NCI-H187 treated with DMSO at 0.1 percent for 48 hours (cell line): ENCODE measurements around the gene KCNH1.

Experiments
- DNase-seq: peaks from one replicate; lab custom pipeline; 2025; lab: John Stamatoyannopoulos, UW

Gene KCNH1

DNA sequence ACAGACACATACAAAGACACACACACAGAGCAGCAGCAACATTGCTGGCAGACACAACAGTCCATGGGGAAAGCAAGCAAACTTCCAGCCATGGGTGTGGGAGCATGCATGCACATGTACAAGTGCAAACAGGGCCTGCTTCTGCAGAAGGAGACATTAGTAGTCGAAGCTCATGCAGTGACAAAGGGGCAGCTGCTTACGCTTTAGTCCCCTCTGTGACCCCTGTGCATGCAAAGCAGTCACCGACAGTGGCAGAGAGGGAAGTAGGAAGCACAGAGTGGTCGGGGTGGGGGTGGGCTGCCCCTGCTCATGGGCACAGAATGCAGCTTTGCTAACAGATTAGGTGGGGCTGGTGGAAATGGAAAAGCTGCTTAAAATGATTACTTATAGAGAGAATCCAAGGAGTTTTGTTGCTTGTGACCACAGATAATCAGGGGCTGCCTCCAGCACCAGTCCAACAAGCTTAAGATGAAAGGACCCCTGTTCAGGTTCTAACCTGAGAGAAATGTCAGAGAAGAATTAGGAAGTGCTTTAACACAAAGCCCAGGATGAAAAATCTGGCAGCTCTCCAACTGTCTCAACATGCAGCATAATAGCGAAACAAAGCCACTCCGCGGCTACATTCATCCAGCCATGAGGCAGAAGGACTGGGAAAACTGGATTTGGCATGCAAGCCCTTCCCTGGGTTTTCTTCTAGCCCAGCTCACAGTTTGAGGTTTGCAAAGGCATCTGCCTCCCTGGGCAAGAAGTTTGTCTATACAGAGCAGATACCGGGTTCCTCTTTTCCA, 378.9 kb downstream of the KCNH1 start:
- no peak for DNase-seq

DNA sequence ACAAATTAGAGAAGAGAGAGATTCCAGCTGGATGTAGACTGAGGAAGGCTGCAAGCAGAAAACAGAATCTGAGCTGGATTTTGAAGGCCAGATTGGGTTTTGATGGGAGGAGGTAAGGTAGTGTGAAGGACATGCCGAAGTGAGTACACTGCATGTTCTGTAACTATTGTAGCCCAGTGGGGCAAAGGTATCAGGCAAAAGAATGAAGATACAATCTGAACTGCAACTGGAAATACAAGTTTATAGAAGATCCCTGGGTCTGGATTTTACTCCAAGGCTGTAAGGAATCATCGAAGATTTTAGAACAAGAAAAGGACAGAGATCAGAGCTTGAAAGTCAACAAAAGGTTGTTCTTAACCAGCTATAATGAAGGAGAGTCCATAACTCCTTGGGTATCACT, 382.0 kb downstream of the KCNH1 start:
- DNase-seq: no peak

DNA sequence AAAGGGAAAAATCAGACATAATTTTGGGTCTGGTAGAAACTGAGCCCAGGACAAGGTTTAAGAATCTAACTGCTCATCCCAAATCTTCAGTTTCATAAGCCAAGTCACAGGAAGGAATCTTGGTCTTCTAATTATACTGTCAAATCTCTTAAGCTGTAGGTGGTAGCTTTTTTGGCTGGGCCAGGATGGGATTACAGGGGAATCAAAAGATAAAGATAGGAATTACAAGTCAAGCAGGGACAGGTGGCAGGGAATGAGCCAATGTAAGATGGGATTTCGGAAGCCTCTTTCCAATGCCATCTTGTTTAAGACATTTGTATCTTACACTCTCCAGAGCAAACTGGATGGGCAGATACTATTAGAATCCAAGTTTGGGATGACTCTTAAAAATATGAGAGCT, 383.5 kb downstream of the KCNH1 start:
- DNase-seq: no peak

DNA sequence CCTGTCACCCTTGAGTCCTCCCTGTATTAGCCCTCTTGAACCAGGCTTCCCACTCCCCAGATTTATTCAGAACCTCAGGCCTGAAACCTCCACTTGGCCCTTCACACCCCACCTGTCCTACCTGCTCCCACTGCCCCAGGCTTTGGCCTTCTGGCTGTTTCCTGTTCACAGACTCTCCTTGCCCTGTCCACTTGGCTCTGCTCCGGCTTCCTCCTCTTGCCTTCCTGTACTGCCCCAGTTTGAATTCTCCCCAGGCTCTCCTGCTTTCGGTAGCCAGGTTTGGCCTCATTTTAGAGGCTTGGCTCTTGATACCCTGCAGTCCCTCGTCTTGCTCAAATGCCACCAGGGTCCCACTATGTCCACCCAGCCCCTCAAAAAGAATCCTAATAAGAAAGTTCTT, 385.2 kb downstream of the KCNH1 start:
- no peak for DNase-seq

DNA sequence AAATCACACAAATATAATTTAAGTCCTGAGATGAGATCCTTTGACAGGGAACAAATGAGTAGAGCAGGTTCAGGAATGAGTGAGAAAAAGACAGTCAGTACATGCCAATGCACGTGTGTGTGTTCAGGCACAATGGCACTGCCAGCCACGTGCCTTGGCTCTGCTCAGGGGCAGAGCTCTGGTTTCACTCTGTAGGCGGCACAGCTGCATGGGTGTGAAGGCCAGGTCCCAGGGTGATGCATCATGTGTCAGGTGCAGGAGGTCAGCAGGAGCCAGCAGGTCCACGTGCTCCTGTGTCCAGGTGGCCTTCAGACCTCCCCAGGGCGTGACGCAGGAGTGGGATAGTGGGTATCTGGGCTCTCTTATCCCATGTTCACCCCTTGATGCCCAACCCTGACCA, 386.1 kb downstream of the KCNH1 start:
- DNase-seq: no peak

DNA sequence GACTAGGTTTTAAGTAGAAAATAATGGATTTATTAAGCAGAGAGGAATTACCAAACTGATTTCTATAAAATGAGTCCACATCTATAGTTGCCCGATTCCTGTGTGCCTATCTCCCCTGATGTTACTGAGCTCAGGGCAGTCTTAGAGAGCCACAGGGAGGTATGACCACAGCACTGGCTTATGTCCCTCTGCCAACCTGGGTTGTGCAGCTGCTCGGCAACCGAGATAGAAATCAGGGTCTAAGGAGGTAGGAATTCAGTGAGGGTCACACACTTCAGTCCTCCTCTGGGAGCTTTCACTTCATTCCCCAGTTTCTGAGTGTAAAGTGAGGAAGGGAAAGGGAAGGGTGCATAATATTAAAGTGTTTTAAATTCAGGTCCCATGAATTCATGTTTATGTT, 386.8 kb downstream of the KCNH1 start:
- no peak for DNase-seq

DNA sequence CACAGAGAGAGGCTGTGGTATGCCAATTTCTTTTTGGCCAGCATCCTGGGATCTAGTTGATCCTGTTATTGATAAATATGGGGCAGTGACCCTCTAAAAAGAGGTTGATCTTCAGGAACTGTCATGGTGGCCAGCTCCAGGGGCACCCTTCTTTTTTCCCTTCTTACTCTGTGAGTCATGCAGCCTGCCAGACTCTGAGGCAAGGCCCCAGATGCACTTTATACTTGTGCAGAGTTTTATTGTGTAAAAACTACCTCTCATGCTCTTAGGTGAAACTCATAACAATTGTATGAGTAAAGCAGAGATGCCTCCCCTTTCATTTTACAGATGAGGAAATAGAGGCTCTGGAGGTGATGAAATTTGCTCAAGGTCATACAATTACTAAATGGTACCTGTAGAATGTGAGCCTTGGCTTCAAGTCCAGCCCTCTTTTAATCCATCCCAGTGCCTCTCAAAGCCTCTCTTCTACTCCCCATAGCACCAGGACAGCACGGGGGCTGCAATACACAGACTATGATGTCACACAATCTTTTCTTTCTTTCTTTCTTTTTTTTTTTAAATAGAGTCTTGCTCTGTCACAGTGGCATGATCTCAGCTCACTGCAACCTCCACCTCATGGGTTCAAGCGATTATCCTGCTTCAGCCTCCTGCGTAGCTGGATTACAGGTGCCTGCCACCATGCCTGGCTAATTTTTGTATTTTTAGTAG, 387.8 kb downstream of the KCNH1 start:
- no peak for DNase-seq

DNA sequence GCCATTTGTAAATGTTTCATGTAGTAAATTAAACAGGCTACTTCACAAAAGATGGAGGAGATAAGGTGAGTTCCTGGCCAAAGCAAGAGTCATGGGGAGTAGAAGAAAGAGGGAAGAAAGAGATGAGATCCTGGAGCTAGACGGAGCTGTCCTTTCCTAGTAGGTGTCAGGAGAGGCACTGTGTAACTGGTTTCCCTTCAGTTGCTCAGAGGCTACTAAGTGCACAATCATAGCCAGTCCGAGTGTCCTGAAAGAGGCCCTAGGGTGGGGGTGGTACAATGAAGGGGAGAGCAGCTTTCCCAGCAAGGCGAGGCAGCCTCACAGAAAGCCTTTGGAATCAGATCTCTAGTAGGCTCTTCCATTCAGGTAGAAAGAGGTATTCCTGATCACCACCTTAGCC, 390.9 kb downstream of the KCNH1 start:
- DNase-seq: no peak

DNA sequence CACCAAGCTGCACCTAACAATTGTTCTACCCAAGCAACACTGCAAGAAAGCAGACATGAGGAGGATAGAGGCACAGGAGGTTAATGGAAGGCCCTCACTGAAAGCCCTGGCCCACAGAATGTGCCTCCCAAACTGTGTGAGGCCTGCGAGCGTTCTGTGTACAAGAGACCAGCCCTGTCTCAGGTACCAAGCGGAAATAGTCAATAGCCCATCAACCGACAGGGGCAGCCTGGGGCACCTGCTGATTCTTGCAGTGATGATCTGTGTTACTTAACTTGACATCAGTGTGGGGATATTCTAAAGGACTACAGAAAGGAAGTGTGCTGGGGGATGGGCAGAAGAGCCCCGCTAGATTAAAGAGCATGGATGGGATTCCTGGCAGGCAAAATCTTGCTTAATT, 392.4 kb downstream of the KCNH1 start:
- no peak for DNase-seq

DNA sequence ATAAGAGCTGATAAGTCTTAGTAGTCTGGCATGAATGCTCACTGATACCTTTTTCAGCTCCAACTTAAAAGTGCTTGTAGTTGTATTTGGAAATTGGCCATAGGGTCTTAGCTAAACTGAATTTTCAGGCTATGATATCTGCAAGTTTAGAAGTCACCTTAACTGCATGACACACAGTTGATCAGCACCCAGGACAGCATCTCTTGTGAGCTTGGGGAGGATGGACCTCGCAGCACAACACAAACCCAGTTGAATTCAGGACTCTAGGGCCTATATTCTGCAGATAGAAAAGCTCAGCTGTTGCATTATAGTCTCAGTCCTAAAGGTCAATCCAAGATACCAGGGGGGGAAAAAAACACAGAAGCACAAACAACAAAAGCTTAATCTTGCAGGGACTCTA, 394.3 kb downstream of the KCNH1 start:
- DNase-seq: no peak

DNA sequence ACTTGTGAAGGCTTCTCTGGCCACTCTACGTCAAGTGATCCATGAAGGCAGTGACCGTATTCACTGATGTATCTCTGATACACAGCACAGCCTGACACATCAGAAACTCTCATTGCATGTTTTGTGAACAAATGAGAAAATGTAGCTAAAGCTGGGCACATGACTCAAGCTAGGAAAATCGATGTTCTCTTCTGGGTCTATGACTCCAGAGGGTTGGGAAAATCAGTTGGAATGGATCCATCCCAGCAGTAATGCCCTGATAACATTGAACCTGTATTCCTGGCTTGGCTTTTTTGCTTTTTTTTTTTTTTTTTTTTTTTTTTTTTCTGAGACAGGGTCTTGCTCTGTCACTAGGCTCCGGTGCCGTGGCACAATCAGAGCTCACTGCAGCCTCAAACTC, 395.7 kb downstream of the KCNH1 start:
- no peak for DNase-seq

DNA sequence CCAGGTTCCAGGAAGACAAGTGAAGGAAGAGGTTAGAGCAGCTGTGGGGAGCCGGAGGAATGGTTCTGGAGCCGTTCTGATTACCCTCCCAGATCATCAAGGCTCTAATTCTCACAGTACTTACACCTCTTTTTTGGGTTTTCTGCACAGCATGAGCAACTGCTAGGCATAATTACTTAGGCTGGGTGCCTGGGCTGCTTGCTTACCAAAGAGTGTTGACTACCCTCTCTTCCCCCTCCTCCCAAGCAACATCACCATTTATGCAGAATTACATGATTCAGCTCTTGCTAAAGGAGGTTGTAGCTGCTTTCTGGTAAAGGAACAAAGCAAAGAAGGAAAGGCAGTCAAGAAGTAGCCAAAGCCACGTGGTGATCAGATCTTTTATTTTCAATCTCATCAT, 397.2 kb downstream of the KCNH1 start:
- no peak for DNase-seq

DNA sequence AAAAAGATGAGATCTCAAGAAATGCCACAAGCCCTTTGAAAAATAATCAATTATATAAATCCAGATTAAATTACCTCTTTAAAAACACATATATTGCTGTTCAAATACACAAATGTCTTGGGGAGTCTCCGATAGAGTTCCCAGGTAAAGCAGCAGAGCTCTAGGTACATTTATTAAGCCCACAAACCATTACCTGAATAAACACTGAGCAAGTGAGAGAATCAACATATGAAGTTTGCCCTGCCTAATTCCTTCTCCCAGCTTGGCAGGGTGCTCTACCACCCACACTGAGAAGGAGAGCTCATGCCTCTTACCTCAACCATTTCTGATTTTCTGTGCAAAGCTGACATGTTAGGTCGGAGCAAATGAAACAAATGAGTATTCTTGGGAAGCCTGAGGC, 402.4 kb downstream of the KCNH1 start:
- DNase-seq: no peak

DNA sequence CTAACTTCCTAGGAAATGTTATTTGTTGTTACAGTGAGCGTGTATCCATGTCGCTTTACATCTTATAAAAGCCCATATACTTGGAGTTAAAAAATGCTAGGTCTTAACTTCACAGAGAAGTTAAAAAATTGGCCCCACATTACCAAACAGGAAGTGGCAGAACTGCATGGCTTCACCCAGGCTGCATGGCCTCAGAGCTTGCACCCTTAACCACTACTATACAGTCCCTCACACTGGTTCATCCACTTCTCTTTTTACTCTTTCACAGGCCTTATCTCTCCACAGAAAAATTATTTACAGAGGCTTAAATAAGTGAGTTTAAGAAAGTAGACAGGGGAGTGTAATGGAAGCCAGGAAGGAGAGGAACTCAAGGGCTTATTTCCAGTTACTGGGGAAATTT, 402.8 kb downstream of the KCNH1 start:
- DNase-seq: no peak

DNA sequence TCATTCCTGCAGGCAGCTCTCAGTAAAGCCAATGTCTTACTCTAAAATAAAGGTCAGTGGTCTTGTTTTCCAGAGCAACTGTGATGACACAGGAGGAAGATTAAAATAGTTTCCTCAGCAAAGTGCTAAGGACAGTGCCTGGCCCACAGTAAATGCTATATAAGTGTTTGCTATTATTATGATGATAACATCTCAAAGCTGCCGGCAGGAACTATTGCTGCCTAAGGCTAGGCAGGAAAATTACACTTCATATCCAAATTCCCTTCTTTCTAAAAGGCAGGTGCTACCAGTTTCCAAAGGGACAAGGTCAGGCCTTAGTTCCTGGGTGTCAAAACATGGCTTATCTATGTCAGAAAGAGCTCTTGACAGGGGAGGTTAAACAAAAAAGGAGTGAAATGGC, 403.9 kb downstream of the KCNH1 start:
- DNase-seq: no peak

DNA sequence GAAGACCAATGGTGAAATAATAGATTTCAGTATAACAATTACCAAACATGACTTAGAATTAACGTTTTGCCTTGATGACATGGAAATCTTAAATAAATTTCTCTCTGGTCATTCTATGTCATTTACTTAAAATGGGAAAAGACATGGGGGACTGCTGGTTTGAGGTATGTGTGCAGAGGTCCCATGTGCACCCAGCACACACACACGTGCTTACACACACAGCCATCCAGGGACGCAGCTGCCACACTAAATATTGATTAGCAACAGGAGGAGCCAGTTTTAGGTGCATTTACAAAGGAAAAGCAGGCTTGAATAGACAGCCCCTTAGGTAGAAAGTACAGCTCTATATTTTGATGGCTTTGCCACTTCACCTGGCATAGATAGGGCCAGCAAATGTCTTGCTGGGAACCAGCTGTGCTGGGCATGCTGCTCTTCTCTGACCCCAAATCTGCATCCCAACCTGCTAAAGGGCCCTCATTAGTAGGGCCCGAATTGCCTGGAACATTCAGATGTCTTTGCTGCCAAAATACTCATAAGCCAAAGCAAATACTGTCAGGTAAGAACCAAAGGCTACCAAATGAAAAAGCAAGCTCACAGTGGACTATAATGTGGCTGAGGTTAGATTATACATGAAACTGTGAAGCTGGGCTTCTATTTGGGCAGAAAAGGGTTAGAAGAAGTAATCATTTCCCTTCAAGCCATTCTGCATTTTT, 405.4 kb downstream of the KCNH1 start:
- no peak for DNase-seq

DNA sequence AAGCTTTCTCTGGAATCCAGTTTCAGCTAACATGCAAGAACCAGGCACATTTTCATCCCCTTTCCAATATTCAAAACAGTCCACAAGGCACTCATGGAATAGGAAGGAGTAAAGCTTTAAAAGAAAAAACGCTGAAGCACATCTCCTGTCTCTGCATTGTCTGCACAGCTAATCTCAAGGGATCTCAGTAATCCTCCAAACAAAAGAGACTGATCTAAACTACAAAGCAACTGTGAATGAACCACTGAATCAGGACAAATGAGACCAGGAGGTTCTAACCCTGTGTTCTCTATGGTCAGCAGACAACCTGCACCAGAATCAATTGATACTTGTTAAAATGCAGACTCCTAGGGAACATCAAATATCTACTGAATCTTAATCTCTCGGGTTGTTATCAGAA, 406.2 kb downstream of the KCNH1 start:
- DNase-seq: no peak

DNA sequence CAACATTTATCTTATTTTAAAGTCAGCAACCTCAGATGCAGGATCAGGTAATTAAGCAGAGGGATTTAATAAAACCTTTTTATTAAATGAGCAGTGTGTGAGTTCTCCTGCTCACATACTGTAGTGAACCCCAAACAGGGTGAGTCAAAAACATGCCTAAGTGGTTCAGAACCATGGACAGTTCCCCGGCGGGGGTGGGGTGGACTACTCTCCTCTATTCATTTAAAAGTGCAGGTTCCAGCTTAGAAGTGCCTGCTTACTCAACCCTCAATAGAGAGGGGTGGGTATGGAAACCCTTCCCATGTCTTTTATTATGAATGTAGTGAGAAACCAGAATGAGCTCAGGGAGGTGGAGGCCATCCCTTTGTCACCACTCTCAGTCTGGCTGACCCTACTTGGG, 407.3 kb downstream of the KCNH1 start:
- no peak for DNase-seq

DNA sequence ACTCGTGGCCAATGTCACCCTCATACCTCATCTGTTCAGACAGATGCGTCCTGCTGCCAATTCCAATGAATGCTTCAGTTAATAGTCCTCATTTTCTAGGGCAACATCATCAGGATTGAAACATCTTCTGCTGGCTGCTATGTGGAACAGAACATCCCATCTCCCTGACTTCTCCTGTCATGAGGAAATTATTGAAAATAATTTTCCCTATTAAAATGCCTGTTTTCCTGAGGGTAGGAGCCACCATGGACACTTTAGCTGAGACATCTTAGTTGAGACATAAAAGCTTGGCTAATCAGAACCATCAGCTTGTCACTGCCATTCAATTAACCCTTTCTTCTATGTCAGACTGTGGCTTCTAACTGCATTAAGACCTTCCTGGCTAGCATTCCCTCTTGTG, 409.2 kb downstream of the KCNH1 start:
- DNase-seq: no peak

DNA sequence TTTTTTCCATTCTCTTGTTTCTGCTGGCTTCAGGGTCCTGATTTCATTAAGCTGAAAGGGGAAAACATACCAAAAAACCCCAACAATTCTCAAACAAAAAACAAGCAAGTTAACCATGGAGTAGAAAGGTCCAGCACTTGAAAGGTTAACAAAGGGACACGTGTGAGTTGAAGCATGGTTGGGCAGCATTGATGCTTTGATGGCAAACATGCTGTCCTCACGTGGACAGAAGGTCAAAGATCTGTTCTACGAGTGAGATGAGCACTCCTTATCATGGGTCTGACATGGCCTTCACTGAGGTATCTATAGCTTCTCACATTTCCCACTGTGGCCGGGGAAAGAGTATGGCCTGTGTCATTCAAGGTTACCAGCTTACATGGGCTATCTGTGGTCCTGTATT, 410.3 kb downstream of the KCNH1 start:
- no peak for DNase-seq

DNA sequence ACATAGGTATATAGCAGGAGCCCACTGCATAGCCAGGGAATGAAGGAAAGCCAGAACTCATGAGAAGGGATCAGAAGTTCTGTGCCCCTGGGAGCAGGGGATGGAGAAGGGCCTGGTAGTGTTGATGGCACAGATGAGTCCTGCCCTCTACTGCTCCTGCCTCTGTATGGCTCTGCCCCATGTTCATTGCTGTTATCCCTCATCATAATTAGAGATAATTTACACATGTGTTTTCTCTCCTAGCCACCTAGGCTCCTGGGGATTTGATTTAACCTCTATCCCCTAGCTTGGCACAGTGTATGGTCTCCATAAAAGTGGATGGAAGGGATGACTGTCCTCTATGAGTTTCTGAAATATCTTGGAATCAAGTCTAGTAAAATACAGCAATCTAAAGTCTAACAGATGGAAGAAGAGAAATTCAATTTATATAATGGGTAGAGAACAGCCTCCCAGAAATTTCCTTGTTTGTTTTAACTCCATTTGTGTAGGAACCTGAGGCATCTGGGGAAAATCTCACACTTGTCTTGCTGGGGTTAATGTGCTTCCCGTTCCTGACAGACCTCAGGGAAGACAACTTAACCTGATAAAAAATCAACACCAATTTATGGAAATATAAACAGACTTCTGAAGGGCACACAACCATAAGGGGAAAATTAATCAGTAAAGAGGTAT, 411.4 kb downstream of the KCNH1 start:
- no peak for DNase-seq

DNA sequence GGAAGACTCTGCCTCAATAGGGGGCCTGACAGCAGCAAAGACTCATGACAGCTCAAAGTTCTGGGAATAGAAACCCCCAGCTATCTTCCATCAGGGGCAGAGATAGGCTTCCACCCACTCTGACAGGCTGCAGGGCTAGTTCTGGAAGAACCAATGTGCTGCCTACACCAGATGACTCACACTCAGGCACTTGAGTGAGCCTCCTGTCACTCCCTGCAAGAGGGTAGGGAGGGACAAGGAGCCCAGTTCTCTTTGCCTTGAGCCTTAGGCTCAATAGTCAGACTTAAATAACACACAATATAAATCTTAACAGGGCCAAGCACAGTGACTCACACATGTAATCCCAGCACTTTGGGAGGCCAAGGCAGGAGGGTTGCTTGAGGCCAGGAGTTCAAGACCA, 418.9 kb downstream of the KCNH1 start:
- no peak for DNase-seq
